ENCODE measurements around the gene DNAJB8. TPM values are rescaled to one million over a fixed set of nuclear protein-coding genes. Genes with fewer than 3 reads are reported as not detected.

DNAJB8 gene
- total and polyA plus RNA-seq, 9 of the 15 experiments (the other 6 are each of a cell fraction or from before 2014, with no cell fraction given), result not detected

- TF ChIP-seq CHD7 (IDR thresholded peaks at IDR 0.05; ENCODE audit: low read depth, low read length), result peak; percentile 96
- peak; percentile 68; the same call in 1 of the 2 replicates for TF ChIP-seq DPF2 (IDR thresholded peaks at IDR 0.05)
- peak; percentile 23; the same call in 1 of the 2 replicates for TF ChIP-seq SUPT5H (IDR thresholded peaks at IDR 0.05)
- TF ChIP-seq ZNF316 (IDR thresholded peaks at IDR 0.05), result peak; percentile 89
- TF ChIP-seq HIVEP1 (CRISPR knock-in tag; IDR thresholded peaks at IDR 0.05), result no peak
- TF ChIP-seq MAFF (IDR thresholded peaks at IDR 0.05; ENCODE audit: low read length), result peak; percentile 61
- 0 out of 2 replicates have a peak, but pooled peaks have one; percentile 1 for TF ChIP-seq CBFA2T2 (conservative IDR thresholded peaks at IDR 0.05)
- no peak for TF ChIP-seq FUS (optimal IDR thresholded peaks at IDR 0.05; ENCODE audit: low read depth, low read length)
Measured at GRCh38 chr3:128504963-128505730, 38.5 kb upstream of the DNAJB8 start (continued).

All from K562 (cell line).